Measurements from ENCODE around the gene C2orf72. TPM values are rescaled to one million over a fixed set of nuclear protein-coding genes. Genes with fewer than 3 reads are reported as not detected.
"Not testable (repeated sequence)": the region's sequence is repeated elsewhere in the genome, so short reads cannot be mapped to it uniquely, and the experiment has no call there.

Gene C2orf72
- total RNA-seq, 1 experiment from 2014 or later, result not detected

DNA sequence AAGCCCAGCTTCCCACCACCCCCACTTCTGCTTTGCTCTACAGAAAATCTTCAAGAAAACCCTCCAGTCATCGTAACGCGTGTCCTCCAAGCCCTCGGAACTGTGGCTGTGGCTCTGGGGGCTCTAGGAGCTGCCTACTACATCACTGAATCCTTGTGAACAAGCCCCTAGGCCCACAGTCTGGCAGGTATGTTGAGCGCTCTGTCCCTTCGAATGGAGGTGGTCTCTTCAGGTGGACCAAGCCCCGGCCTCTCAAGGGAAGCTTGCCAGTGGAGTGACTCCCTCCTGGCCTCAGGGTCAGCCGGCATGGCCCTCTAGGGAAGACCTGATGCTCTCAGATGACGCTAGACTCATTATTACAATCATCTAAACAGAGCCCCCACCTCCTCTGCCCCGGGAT, 34.7 kb upstream of the C2orf72 start:
- Histone ChIP-seq H3K36me3 (ENCODE audit: low read depth) (no peaks in the 10 kb centered on the region), H3K4me3 (no peak overlapping the region), H4K20me1 (ENCODE audit: insufficient read depth) (no peaks in the 10 kb centered on the region), H3K79me2 (ENCODE audit: low read depth) (no peaks in the 10 kb centered on the region), H3K9me3 (ENCODE audit: insufficient read depth, low read depth) (no peaks in the 10 kb centered on the region), H3K27me3 (ENCODE audit: insufficient read depth, low read depth) (peaks cover 49% of the 10 kb centered on the region), H3K4me1 (replicated peaks; ENCODE audit: insufficient read depth) (no peaks in the 10 kb centered on the region), H3K4me2 (no peak overlapping the region), H2AFZ (no peak overlapping the region), H3K9me2 (ENCODE audit: insufficient read depth) (no peaks in the 10 kb centered on the region), H3F3A (ENCODE audit: insufficient read depth, low read depth) (no peaks in the 10 kb centered on the region), H3K27ac (no peak overlapping the region)
- no peak for DNase-seq
- intact Hi-C loops (cut with micrococcal nuclease; ENCODE audit: unreplicated experiment), result no loop called here
- CTCF ChIA-PET, result no interaction called here
- TF ChIP-seq EZH2 (IDR thresholded peaks at IDR 0.05; ENCODE audit: low read depth), result no peak
- TF ChIP-seq, protein P1, sequence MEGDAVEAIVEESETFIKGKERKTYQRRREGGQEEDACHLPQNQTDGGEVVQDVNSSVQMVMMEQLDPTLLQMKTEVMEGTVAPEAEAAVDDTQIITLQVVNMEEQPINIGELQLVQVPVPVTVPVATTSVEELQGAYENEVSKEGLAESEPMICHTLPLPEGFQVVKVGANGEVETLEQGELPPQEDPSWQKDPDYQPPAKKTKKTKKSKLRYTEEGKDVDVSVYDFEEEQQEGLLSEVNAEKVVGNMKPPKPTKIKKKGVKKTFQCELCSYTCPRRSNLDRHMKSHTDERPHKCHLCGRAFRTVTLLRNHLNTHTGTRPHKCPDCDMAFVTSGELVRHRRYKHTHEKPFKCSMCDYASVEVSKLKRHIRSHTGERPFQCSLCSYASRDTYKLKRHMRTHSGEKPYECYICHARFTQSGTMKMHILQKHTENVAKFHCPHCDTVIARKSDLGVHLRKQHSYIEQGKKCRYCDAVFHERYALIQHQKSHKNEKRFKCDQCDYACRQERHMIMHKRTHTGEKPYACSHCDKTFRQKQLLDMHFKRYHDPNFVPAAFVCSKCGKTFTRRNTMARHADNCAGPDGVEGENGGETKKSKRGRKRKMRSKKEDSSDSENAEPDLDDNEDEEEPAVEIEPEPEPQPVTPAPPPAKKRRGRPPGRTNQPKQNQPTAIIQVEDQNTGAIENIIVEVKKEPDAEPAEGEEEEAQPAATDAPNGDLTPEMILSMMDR (conservative IDR thresholded peaks at IDR 0.05), result no peak
- no TSS peak for BruUV-seq (replicated peaks)
- POLR2A ChIA-PET (ENCODE audit: unreplicated experiment), result no interaction called here

DNA sequence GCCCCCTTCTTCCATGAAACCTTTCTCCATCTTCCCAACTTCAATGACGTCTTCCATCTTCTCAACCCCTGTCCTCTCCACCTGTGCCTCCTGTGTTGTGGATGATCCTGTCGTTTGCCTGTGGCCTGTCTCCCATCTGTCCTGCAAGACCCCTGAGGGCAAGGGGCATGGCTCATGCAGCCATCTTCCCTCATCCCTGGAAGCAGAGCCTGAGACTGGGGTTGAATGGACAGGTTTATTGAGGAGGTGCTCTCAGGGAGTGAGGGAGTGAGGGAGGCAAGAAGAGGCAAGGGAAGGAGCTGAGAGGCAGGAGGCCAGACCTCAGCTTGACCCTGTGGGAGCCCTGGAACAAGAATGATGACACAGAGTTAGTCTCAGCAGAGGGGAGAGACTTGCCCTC, 34.1 kb upstream of the C2orf72 start:
- Histone ChIP-seq H3K4me3 (no peak overlapping the region), H2AFZ (no peak overlapping the region), H3K4me2 (no peak overlapping the region), H3K4me1 (replicated peaks; ENCODE audit: insufficient read depth) (no peaks in the 10 kb centered on the region), H3K36me3 (ENCODE audit: low read depth) (no peaks in the 10 kb centered on the region), H3F3A (ENCODE audit: insufficient read depth, low read depth) (no peaks in the 10 kb centered on the region), H3K27ac (no peak overlapping the region), H3K79me2 (ENCODE audit: low read depth) (no peaks in the 10 kb centered on the region), H3K27me3 (ENCODE audit: insufficient read depth, low read depth) (peaks cover 49% of the 10 kb centered on the region), H4K20me1 (ENCODE audit: insufficient read depth) (no peaks in the 10 kb centered on the region), H3K9me3 (ENCODE audit: insufficient read depth, low read depth) (no peaks in the 10 kb centered on the region), H3K9me2 (ENCODE audit: insufficient read depth) (no peaks in the 10 kb centered on the region)
- TF ChIP-seq, protein P1 (conservative IDR thresholded peaks at IDR 0.05), result no peak
- TF ChIP-seq EZH2 (IDR thresholded peaks at IDR 0.05; ENCODE audit: low read depth), result no peak
- ChIA-PET POLR2A (ENCODE audit: unreplicated experiment) (no interaction called here), CTCF (no interaction called here)
- DNase-seq, result no peak
- BruUV-seq (replicated peaks), result no TSS peak
- intact Hi-C loops (cut with micrococcal nuclease; ENCODE audit: unreplicated experiment), result no loop called here

DNA sequence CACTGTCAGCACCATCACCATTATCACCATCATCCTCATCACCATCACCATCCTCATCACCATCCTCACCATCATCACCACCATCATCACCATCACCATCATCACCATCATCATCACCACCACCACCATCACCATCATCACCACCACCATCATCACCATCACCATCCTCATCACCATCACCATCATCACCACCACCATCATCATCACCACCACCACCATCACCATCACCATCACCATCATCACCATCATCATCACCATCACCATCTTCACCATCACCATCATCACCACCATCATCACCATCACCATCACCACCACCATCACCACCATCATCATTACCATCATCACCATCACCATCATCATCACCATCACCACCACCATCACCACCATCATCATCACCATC, 32.4 kb upstream of the C2orf72 start:
- DNase-seq; H3K27ac ChIP-seq; H3F3A ChIP-seq (ENCODE audit: insufficient read depth, low read depth); H3K79me2 ChIP-seq (ENCODE audit: low read depth); POLR2A ChIA-PET (ENCODE audit: unreplicated experiment); H3K36me3 ChIP-seq (ENCODE audit: low read depth); BruUV-seq (replicated peaks); H3K9me3 ChIP-seq (ENCODE audit: insufficient read depth, low read depth); CTCF ChIA-PET; H3K4me3 ChIP-seq; H3K9me2 ChIP-seq (ENCODE audit: insufficient read depth); H4K20me1 ChIP-seq (ENCODE audit: insufficient read depth); H2AFZ ChIP-seq; H3K4me1 ChIP-seq (replicated peaks; ENCODE audit: insufficient read depth); intact Hi-C loops (cut with micrococcal nuclease; ENCODE audit: unreplicated experiment); H3K4me2 ChIP-seq: not testable (repeated sequence)
- H3K27me3 ChIP-seq (ENCODE audit: insufficient read depth, low read depth), result peaks cover 37% of the 10 kb centered on the region

All from PC-9 (cell line).